ENCODE data around the gene HDAC10. TPM values are rescaled to one million over a fixed set of nuclear protein-coding genes. Genes with fewer than 3 reads are reported as not detected.

Gene HDAC10
- total and polyA plus RNA-seq, 4 donors = 16.2 to 74.3 (median 37.2) TPM

GRCh38 chr22:50204571-50204970 lies 46.5 kb downstream of the HDAC10 start:
- H3K27ac ChIP-seq (ENCODE audit: low read depth, low read length) = no peak overlapping the region

GRCh38 chr22:50203288-50203687 lies 47.8 kb downstream of the HDAC10 start:
- H3K27ac ChIP-seq (ENCODE audit: low read depth, low read length) = no peak overlapping the region
- no peaks in the 10 kb centered on the region for H3K27me3 ChIP-seq (ENCODE audit: control insufficient read depth, insufficient read depth, low read length)
- H3K4me3 ChIP-seq (ENCODE audit: low read depth, low read length) = no peak overlapping the region
- WGBS (ENCODE audit: insufficient coverage) = no CpG with 5 or more reads among the region's 1 CpG
- H3K4me1 ChIP-seq (ENCODE audit: control insufficient read depth, insufficient read depth, low read length) = peaks cover 30% of the 10 kb centered on the region
- peaks cover 53% of the 10 kb centered on the region for H3K36me3 ChIP-seq (ENCODE audit: control insufficient read depth, insufficient read depth, low read length)
- DNase-seq (ENCODE audit: low read depth in 4 of 6, low spot score in 6 of 6) = no peak
- no peaks in the 10 kb centered on the region for H3K9me3 ChIP-seq (ENCODE audit: control insufficient read depth, insufficient read depth, low read length)

More at GRCh38 chr22:50204571-50204970, 46.5 kb downstream of the HDAC10 start:
- peaks cover 53% of the 10 kb centered on the region for H3K36me3 ChIP-seq (ENCODE audit: control insufficient read depth, insufficient read depth, low read length)
- no peak for DNase-seq (ENCODE audit: low read depth in 4 of 6, low spot score in 6 of 6)
- WGBS (ENCODE audit: insufficient coverage) = 94% methylated on average over 6 of the region's 7 CpGs
- peaks cover 27% of the 10 kb centered on the region for H3K4me1 ChIP-seq (ENCODE audit: control insufficient read depth, insufficient read depth, low read length)
- H3K27me3 ChIP-seq (ENCODE audit: control insufficient read depth, insufficient read depth, low read length) = no peaks in the 10 kb centered on the region
- H3K4me3 ChIP-seq (ENCODE audit: low read depth, low read length) = no peak overlapping the region
- no peaks in the 10 kb centered on the region for H3K9me3 ChIP-seq (ENCODE audit: control insufficient read depth, insufficient read depth, low read length)

- 60% methylated on average over 7 of the region's 13 CpGs for WGBS (ENCODE audit: insufficient coverage)
- H3K27ac ChIP-seq (ENCODE audit: low read depth, low read length) = no peak overlapping the region
- peak overlapping the region; percentile 32 for H3K4me3 ChIP-seq (ENCODE audit: low read depth, low read length)
- H3K4me1 ChIP-seq (ENCODE audit: control insufficient read depth, insufficient read depth, low read length) = peaks cover 25% of the 10 kb centered on the region
- no peaks in the 10 kb centered on the region for H3K27me3 ChIP-seq (ENCODE audit: control insufficient read depth, insufficient read depth, low read length)
- no peak for DNase-seq (ENCODE audit: low read depth in 4 of 6, low spot score in 6 of 6)
- H3K36me3 ChIP-seq (ENCODE audit: control insufficient read depth, insufficient read depth, low read length) = peaks cover 54% of the 10 kb centered on the region
- no peaks in the 10 kb centered on the region for H3K9me3 ChIP-seq (ENCODE audit: control insufficient read depth, insufficient read depth, low read length)
Measured at GRCh38 chr22:50202130-50202666, 48.9 kb downstream of the HDAC10 start.

DNA sequence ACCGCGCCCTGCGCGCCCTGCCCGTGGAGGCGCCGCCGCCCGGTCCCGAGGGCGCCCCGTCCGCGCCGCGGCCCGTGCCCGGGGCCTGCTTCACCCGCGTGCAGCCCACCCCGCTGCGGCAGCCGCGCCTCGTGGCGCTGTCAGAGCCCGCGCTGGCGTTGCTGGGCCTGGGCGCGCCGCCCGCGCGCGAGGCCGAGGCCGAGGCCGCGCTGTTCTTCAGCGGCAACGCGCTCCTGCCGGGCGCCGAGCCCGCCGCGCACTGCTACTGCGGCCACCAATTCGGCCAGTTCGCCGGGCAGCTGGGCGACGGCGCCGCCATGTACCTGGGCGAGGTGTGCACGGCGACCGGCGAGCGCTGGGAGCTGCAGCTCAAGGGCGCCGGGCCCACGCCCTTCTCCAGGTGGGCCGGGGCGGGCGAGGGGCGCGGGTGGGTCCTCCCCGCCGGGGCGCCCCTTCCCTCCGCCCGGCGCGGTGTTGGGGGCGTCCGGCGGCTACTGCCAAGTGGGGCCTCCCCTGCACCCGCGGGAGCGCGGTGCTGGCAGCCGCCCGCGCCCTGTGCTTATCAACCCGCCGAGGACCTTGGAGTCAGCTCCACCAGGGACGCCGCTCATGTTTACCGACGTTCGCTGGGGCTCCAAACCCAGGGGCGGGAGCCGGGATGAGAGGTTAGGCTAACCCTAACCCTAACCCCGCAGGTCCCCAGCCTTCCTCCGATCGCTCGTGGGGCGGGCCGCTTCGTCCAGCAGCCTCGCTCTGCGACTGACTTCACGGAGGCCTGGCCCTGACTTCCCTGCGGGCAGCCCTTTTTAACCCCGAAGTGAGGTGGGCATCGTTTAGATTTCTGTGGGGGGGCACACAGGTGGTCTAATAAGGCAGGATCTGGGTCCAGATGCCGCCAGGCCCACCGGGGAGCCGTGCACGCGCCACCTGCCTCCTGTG lies 49.6 kb downstream of the HDAC10 start:
- Histone ChIP-seq H3K36me3 (ENCODE audit: control insufficient read depth, insufficient read depth, low read length) (peaks cover 54% of the 10 kb centered on the region), H3K27ac (ENCODE audit: low read depth, low read length) (no peak overlapping the region), H3K4me3 (ENCODE audit: low read depth, low read length) (peak overlapping the region; percentile 32), H3K4me1 (ENCODE audit: control insufficient read depth, insufficient read depth, low read length) (peaks cover 23% of the 10 kb centered on the region), H3K27me3 (ENCODE audit: control insufficient read depth, insufficient read depth, low read length) (no peaks in the 10 kb centered on the region), H3K9me3 (ENCODE audit: control insufficient read depth, insufficient read depth, low read length) (no peaks in the 10 kb centered on the region)
- 1% methylated on average over 113 of the region's 115 CpGs for WGBS (ENCODE audit: insufficient coverage)
- no peak for DNase-seq (ENCODE audit: low read depth in 4 of 6, low spot score in 6 of 6)

DNA sequence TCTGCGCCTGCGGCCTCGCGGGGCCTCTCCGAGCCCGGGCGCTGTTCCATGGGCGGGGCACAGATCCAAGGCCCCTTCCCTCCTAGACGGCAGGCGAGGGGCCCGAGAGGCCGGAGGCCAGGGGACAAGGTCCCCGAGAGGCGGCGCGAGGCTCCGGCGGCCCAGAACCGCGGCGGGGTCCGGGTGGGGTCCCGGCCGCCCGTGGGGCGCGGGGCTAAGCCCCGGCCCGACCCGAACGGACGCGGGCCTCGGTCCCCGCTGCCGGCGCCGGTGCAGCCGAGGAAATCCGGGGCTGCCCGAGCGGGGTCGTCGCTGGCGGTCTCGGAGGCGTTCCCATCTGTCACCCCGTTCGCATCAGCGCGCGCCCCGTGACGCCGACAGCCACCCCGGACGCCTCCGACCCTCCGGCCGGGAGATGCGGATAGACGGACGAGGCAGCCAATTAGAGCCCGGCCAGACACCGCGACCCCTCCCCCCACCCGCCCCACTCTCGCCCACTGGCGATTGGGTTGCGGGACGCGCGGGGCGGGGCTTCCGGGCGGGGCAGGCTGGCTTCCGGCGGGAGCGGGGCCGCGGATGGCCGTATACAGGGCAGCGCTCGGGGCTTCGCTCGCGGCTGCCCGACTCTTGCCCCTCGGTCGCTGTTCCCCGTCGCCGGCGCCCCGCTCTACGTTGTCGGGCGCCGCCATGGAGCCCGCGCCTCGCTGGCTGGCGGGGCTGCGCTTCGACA lies 50.4 kb downstream of the HDAC10 start, which contains the start of gene SELENOO:
SELENOO (plus strand) TSS at position 551 of the 730 bp plus-strand sequence; CDS start at position 577, 26 bp downstream.
- peaks cover 28% of the 10 kb centered on the region for H3K4me1 ChIP-seq (ENCODE audit: control insufficient read depth, insufficient read depth, low read length)
- H3K9me3 ChIP-seq (ENCODE audit: control insufficient read depth, insufficient read depth, low read length) = no peaks in the 10 kb centered on the region
- peak within 1 kb of the TSS; percentile 7 for H3K27ac ChIP-seq (ENCODE audit: low read depth, low read length)
- peak; percentile 78 to 98 (median 88) for DNase-seq (ENCODE audit: low read depth in 4 of 6, low spot score in 6 of 6)
- peaks cover 54% of the 10 kb centered on the region for H3K36me3 ChIP-seq (ENCODE audit: control insufficient read depth, insufficient read depth, low read length)
- peak within 1 kb of the TSS; percentile 47 for H3K4me3 ChIP-seq (ENCODE audit: low read depth, low read length)
- under 1% methylated on average over 103 of the region's 105 CpGs for WGBS (ENCODE audit: insufficient coverage)
- no peaks in the 10 kb centered on the region for H3K27me3 ChIP-seq (ENCODE audit: control insufficient read depth, insufficient read depth, low read length)

DNA sequence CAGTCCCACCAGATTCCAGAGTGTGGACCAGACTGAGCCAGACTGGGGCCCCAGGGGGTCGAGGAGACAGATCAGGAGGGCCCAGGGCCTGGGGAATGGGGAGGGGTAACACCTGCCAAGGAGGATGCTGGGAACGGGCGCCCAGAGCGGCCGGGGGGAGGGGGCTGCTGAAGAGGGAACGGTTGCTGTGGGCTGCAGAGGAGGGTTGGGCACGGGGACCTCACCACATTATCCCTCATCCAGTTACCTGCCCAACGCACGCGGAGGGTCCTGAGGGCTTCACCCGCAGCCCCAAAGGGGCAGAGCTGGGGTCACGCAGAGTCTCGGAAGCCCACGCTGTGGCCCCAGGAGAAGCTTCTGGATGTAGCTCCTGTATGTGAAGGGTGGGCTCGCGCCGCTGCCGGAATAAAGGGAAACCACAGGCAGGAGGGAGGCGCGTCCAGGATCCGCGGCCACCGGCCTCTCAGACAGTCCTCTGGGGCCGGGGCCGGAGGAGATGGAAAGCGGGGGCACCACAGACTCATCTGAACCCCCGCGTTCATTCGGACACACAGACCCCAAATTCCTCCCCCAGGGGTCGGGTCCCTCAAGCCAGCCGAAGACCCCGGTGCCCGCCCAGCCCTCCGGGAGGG lies 51.1 kb downstream of the HDAC10 start:
- WGBS (ENCODE audit: insufficient coverage) = 2% methylated on average over 27 of the region's 34 CpGs
- Histone ChIP-seq H3K36me3 (ENCODE audit: control insufficient read depth, insufficient read depth, low read length) (peaks cover 52% of the 10 kb centered on the region), H3K27ac (ENCODE audit: low read depth, low read length) (peak overlapping the region; percentile 7), H3K4me3 (ENCODE audit: low read depth, low read length) (peak overlapping the region; percentile 47), H3K27me3 (ENCODE audit: control insufficient read depth, insufficient read depth, low read length) (no peaks in the 10 kb centered on the region), H3K9me3 (ENCODE audit: control insufficient read depth, insufficient read depth, low read length) (no peaks in the 10 kb centered on the region), H3K4me1 (ENCODE audit: control insufficient read depth, insufficient read depth, low read length) (peaks cover 28% of the 10 kb centered on the region)
- DNase-seq (ENCODE audit: low read depth in 4 of 6, low spot score in 6 of 6) = peak in 2 of 6 donors; percentile 49 to 63

GRCh38 chr22:50199251-50199721 lies 51.8 kb downstream of the HDAC10 start:
- Histone ChIP-seq H3K4me1 (ENCODE audit: control insufficient read depth, insufficient read depth, low read length) (peaks cover 28% of the 10 kb centered on the region), H3K27ac (ENCODE audit: low read depth, low read length) (no peak overlapping the region), H3K9me3 (ENCODE audit: control insufficient read depth, insufficient read depth, low read length) (no peaks in the 10 kb centered on the region), H3K4me3 (ENCODE audit: low read depth, low read length) (no peak overlapping the region), H3K27me3 (ENCODE audit: control insufficient read depth, insufficient read depth, low read length) (no peaks in the 10 kb centered on the region), H3K36me3 (ENCODE audit: control insufficient read depth, insufficient read depth, low read length) (peaks cover 56% of the 10 kb centered on the region)
- WGBS (ENCODE audit: insufficient coverage) = 71% methylated on average over 18 of the region's 18 CpGs
- no peak for DNase-seq (ENCODE audit: low read depth in 4 of 6, low spot score in 6 of 6)

- H3K36me3 ChIP-seq (ENCODE audit: control insufficient read depth, insufficient read depth, low read length) = peaks cover 63% of the 10 kb centered on the region
- no peak for DNase-seq (ENCODE audit: low read depth in 4 of 6, low spot score in 6 of 6)
- peaks cover 28% of the 10 kb centered on the region for H3K4me1 ChIP-seq (ENCODE audit: control insufficient read depth, insufficient read depth, low read length)
- H3K9me3 ChIP-seq (ENCODE audit: control insufficient read depth, insufficient read depth, low read length) = no peaks in the 10 kb centered on the region
- no peaks in the 10 kb centered on the region for H3K27me3 ChIP-seq (ENCODE audit: control insufficient read depth, insufficient read depth, low read length)
- no peak overlapping the region for H3K27ac ChIP-seq (ENCODE audit: low read depth, low read length)
- 89% methylated on average over 13 of the region's 16 CpGs for WGBS (ENCODE audit: insufficient coverage)
- no peak overlapping the region for H3K4me3 ChIP-seq (ENCODE audit: low read depth, low read length)
Measured at GRCh38 chr22:50198624-50199017, 52.4 kb downstream of the HDAC10 start.
